HEK293T (cell line): ENCODE measurements around the gene MAST4.

Experiments used
- BHLHE40 ChIP-seq: fragments of 450-650 bp; IDR thresholded peaks from 2 replicates; pipeline ENCODE4 v1.6.1; 2016; ENCODE audit warnings: mild to moderate bottlenecking, moderate library complexity, borderline replicate concordance
- ELF4 ChIP-seq: fragments of 450-650 bp; IDR thresholded peaks from 2 replicates; pipeline ENCODE4 v1.6.1; 2017; ENCODE audit warnings: antibody characterized with exemption
- FOXK2 ChIP-seq: fragments of 450-650 bp; IDR thresholded peaks from 2 replicates; pipeline ENCODE4 v1.6.1; 2016; ENCODE audit warnings: mild to moderate bottlenecking
- FOXM1 ChIP-seq: fragments of 450-650 bp; IDR thresholded peaks from 2 replicates; pipeline ENCODE4 v1.6.1; 2017; ENCODE audit warnings: mild to moderate bottlenecking, borderline replicate concordance
- HDGF ChIP-seq: fragments of 450-650 bp; IDR thresholded peaks from 2 replicates; pipeline ENCODE4 v1.6.1; 2017; ENCODE audit warnings: antibody characterized with exemption, borderline replicate concordance
- PKNOX1 ChIP-seq: fragments of 450-650 bp; IDR thresholded peaks from 2 replicates; pipeline ENCODE4 v1.6.1; 2016
- SUZ12 ChIP-seq: fragments of 450-650 bp; IDR thresholded peaks from 2 replicates; pipeline ENCODE4 v1.6.1; 2016; ENCODE audit warnings: mild to moderate bottlenecking
- TARDBP ChIP-seq: fragments of 450-650 bp; IDR thresholded peaks from 2 replicates; pipeline ENCODE4 v1.6.1; 2016
- ZNF384 ChIP-seq: fragments of 450-650 bp; IDR thresholded peaks from 2 replicates; pipeline ENCODE4 v1.6.1; 2016

GRCh38 chr5:67063055-67063454 is 466.9 kb downstream of the MAST4 start:
- TF ChIP-seq FOXK2: no peak
- no peak for TF ChIP-seq ZNF384
- no peak for TF ChIP-seq TARDBP
- TF ChIP-seq BHLHE40: no peak
- TF ChIP-seq ELF4: no peak
- TF ChIP-seq HDGF: no peak
- no peak for TF ChIP-seq PKNOX1
- TF ChIP-seq SUZ12: no peak
- TF ChIP-seq FOXM1: no peak
